ENCODE data around the gene PRKCB. TPM values are rescaled to one million over a fixed set of nuclear protein-coding genes. Genes with fewer than 3 reads are reported as not detected.

PRKCB gene
- total RNA-seq, 1 experiment from 2014 or later = under 0.01 TPM

DNA sequence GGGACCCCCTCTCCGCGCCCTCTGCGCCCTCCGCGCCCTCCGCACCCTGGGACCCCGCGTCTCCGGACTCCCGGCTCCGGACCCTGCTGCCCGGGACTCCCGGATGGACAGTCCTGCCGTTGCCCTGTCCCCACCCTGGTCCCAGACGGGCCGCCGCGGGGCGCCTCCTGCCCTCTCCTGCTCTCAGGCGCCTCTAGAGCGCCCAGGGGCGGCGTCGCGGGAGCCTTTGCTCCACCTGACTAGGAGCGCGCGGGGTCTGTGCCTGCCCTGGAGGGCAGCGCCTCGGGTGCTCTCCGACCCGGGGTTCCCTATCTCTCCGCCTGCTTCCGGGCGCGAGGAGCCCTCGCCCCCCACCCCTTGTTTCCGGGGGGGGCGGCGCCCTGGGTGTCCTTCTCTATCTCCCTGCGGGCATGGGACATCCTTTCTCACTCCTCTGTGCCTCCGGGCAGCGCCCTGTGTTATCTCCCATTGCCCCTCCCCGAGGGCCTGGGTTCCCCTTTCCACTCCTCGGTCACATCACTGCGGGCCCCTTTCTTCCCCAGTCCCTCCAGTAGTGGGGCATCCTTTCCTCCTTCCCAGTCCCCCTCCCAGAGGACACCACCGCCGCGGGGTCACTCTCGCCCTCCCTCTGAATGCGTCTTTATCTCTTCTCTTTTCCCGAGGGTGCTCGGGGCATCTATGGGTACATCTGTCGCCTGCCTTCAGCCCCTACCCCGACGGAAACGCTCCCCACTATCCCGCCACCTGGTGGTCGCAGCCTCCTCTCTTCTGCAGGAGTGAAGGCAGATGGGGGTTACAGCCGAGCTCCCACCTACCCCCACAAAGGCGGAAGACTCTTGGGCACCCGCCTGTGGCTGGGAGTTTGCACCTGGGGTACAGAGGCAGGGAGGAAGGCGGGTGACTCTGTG lies 875 bp downstream of the PRKCB start:
- no peak for DNase-seq (ENCODE audit: low spot score)

DNA sequence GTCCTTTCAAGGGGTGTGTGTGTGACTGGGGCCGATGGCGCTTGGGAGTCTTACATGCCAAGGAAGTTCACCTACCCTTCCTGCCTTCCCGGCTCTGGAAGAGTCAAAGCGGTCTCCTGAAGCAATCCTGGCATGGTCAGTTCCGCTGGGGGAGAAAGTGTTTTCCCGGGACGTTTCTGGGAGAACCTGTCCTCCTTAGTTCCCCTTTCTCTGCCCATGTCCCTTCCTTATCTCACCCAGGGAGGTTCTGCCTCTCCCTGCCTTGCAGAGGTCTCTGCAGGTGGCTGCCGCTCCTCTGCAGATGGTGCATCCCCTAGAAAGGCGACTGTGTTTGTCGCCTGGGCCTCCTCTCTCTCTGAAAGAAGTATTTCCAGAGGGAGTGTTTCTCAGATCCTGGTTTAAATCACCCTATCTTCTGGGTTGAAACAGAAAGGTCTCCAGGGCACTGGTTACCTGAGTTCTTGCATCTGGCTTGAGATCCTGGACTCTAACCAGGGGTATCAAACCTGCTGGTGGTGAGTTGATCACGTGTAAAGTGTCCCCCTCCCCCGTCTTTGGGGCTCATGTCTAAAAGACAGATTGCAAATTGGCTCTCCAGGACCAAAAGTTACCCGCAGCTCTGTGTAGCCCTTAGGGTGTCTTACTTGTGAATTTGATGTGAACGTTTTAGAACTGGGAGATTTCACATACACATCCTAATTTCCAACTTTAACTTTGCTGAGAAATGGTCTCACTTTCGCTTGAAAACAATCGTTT lies 1.9 kb downstream of the PRKCB start:
- no peak for DNase-seq (ENCODE audit: low spot score)

DNA sequence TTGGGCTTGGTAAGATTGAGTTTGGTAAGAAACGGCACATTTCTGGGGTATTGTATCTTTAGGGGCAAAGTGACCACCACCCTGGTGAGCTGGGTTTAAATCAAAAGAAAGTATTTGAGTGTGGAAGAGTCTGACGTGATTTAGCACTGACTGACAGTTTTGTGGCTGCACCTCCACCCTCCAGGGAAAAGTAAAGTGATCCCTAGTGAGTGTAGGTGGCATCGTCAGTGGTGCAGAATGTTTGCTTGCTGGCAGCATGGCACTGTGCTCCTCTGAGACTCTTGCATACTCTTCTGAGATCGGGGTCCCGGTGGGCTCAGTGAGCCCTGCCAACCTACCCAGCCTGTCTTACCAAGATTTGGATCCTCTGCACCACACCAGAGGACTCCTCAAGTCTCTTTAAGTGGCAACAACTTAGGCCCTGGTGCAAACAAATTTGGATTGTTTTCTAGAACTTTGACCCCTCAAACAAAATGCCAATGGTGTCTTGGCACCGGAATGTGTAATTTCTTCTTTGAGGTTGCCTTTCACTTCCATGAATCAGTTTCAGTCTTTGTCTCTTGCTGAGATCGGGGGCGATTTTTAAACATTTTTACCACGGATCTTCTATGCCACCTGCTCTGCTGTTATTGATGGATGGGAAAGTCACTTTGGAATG lies 2.8 kb downstream of the PRKCB start:
- DNase-seq (ENCODE audit: low spot score) = no peak

DNA sequence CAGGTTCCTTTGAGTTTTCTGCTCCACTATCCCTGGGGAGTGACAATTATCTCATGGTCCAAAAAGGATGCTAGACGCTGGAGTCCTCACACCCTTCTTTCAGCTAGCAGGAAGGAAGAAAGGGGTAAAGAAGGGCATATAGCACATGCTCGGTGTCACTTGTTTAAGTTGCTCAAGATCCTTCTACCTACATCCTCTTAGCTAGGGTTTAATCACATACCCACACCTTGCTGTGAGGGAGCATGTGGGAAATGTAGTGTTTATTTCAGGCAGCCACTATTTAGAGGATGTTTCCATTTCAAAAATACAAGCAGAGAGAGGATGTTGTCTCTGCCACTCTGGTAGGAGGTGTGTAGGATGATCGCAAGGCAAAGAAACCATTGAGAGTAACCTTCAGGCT lies 4.5 kb downstream of the PRKCB start:
- DNase-seq (ENCODE audit: low spot score) = no peak

DNA sequence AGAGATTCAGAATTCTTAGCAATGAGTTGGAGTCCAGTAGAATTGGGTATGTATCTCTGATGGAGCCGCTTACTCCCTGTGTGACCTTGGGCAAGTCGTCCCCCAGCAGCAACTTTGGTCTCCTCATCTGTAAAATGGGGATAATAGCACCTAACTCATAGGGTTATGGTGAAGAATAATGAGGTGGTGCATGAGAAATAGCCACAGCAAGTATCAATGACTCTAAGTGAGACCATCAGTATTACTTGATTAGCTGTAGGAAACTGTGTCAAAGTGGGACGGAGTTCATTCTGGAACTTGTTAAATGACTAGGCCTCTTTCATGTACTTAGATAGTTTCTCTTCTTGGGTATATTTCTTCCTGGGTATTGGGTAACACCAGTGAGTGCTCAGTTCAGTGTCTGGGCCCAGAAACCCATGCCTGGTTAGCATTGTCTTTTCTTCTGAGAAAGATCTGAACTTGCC lies 6.4 kb downstream of the PRKCB start:
- no peak for DNase-seq (ENCODE audit: low spot score)

DNA sequence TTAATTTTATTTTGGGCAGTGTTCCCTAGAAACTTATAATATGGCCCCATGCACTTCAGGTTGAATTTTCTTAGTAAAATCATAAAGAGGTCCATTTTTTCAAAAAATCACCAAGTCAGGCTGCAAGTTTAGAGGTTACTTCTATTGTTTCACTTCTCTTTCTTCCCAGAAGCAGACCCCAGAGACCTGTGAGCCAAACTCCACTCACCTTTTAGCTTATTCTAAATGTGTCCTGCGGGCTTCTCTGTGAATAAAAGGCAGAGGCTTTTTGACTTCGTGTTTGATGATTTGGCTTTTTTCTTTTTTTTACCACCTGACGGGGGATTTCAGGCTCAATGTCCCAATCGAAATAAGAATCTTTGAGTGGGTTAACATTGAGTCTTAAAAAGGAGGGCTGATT lies 7.4 kb downstream of the PRKCB start:
- DNase-seq (ENCODE audit: low spot score) = no peak

DNA sequence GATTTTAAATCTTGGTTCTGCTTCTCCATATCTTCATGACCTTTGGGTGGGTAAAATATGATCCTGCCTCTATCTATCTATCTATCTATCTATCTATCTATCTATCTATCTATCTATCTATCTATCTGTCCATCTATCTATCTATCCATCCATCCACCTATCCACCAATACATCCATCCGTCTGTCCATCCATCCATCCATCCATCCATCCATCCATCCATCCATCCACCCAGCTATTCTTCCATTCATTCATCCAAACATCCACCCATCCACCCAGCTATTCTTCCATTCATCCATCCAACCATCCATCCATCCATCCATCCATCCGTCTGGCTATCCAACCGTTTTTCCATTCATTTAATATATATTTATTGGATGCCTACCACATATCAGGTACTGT lies 11.5 kb downstream of the PRKCB start:
- no peak for DNase-seq (ENCODE audit: low spot score)

DNA sequence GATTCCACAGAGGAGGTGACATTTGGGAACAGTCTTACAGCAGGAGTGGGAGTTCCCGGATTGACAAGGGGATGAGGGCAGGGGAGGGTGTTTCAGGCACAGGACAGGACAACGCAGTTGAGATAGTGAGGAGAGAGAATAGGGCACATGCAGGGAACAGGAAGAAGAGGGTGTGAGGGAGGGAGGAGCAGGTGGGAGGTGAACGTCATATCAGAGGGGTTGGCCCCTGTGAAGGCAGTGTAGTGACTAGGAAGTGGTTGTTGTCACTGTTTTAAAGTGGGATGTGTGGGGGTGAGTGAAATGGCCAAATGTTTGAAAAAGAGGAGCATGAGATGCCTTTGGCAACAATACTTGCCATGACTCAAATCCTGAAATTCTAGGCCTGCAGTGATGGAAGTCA lies 12.2 kb downstream of the PRKCB start:
- DNase-seq (ENCODE audit: low spot score) = no peak

DNA sequence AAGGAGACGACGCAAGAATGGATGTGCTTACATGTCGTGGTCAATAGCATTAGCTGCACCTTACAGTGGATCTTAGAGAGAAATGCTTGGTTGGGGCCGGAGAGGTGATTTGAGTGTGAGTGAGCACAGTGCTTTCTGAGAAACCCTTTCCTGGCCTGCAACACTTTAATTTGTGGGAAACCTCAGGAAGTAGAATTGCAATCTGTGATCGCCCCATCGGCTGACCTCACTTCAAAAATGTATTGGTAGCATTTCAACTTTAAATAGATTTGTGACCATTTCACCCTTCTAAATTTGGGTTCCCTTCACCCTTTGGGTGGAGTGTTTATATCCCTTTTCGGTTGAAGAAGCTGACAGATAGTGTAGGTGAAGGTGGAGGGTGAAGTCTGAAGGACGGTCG lies 13.2 kb downstream of the PRKCB start:
- DNase-seq (ENCODE audit: low spot score) = no peak

DNA sequence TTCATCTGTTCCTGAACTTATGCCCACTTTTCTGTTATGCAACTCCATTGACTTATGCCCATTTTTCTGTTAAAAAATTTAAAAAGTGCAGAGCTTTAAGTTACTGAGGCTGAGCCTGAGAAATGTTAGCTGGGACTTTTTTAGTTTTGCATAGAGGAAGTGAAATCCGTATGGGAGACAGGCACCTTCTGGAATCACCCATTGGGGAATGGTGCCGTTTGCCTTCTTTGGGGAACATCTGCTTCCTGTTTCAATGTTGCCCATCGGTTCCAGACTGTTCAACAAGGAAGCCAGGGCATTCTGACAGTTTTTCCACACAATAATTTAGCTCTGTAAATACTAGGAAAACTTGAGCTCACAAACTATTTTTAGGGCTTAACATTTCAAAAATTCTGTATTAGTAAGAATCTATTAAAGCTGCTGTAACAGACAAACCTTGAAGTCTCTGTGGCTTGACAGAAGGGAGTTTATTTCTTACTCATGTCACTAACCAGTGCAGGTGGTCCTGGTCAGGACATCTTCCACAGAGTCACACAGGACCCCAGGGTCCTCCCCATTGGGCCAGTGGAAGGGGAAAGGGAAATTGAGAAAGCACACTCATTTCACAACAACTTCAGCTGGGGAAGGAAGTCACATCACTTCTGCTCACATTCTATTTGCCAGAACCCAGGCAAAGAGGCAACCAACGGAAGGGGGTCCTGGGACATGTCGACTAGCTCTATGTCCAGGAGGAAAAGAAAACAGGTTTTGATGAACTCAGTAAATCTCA lies 17.2 kb downstream of the PRKCB start:
- no peak for DNase-seq (ENCODE audit: low spot score)

DNA sequence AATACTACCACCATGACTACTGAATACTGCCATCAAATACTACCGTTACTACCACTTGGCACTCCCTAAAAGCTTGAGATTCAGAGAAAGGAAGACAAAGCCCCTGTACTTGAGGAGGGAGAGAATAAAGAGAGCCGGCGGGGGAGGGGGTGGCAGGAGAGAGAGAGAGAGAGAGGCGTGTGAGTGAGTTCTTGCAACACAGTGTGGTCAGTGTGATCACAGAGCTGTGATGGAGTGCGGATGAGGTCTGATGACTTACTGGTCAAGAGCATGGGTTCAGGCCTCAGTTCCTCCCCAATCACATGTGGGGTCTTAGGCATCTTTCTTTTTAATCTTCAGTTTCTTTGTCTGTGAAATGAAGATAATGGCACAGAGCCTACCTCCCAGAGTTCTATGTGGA lies 19.2 kb downstream of the PRKCB start:
- no peak for DNase-seq (ENCODE audit: low spot score)

DNA sequence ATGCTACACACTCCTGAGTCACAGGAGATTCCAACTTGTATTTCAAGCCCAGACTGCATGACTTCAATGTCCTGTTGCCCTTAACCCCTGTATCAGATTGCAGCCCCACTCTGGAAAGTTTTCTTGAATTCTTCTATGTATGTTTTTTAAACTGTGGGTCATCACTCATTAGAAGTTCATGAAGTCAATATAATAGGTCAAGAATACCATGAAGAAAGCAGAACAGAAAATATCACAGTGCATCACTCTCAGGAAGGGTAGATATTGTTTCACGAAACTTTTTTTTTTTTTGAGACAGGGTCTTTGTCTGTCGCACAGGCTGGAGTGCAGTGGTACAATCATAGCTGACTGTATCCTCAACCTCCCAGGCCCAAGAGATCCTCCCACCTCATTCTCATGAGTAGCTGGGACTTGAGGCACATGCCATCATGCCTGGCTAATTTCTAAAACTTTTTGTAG lies 20.5 kb downstream of the PRKCB start:
- DNase-seq (ENCODE audit: low spot score) = no peak

DNA sequence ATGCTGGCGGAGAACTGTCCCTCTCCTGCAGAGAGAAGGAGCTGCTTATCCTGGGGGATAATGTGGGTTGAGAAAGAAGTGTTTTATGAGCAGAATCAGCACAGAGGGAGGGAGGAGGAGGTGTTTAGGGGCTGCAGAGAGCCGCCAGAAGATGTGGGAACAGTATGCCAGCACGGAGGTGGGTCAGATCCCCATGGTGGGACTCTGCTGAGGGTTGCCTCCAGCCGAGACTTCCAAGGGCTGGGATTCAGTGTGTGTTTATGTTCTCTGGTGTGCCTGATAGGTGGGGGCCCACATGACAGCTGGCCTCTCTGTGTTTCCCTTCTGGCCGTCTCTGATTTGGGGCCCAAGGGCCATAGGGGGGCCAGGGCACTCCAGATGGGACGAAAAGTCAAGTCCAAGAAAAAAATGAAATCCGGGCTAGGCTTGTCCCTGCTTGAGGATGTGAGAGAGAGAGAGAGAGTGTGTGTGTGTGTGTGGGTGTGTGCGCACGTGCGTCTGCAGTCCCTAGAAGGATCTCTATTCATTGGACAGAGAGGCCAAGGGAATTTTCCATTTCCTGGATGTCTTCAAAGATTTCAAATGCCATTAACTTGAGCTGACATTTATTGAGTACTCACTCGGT lies 21.6 kb downstream of the PRKCB start:
- no peak for DNase-seq (ENCODE audit: low spot score)

DNA sequence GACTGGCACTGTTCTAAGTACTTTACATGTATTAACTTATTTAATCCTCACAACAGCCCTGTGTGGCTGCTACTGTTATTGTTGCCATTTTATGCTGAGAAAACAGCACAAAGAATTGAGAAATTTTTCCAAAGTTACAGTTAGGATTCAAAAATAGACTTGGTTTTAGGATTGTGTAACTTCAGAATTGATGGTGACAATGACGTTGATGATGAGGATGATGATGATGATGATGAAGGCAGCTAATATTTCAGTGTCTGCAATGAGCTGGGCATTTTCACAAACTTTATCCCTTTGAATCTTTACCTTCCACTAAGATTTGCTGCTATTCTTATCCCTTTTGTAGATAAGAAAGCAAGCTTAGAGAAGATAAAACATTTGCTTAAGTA lies 22.1 kb downstream of the PRKCB start:
- no peak for DNase-seq (ENCODE audit: low spot score)

DNA sequence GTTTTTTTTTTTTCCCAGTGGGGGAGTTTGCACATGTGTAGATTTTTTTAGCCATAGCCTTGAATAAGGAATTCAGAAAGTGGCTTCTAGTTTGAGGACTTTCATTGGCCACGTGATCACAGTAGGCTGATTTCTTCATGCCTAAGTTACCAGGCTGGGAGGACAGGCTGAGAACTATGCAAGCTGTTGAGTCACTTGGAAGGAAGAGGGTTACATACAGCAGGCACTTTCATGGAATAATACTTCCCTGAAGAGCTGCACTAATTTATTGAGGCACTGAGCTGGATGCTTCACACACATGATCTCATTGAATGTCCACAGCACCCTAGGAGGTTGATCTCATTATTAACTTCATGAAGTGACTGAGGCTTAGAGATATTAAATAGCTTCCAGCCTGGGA lies 22.8 kb downstream of the PRKCB start:
- no peak for DNase-seq (ENCODE audit: low spot score)

DNA sequence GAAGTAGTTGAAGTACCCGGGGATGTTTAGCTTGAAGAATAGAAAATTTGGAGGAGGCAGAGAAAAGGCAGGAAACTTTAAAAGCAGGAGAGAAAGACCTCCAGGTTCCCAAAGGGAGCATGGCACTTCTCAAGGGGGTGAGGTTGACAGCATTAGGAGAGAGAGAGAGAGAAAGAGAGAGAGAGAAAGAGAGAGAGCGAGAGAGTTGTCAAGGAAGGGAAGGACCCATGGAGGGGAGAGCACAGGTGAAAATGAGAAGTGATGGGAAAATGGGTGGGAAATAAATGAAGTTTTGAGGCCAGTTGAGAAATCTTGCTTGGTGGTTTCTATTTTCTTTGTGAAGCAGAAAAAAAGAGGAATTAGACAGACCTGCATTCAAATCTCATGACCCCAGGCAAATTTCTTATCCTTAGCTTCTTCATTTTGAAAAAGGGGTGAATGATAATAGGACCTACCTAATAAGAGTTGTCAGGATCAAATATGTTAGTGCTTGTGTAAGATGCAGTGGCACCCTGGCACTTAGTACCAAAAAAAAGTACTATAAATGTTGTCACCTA lies 24.0 kb downstream of the PRKCB start:
- DNase-seq (ENCODE audit: low spot score) = no peak

DNA sequence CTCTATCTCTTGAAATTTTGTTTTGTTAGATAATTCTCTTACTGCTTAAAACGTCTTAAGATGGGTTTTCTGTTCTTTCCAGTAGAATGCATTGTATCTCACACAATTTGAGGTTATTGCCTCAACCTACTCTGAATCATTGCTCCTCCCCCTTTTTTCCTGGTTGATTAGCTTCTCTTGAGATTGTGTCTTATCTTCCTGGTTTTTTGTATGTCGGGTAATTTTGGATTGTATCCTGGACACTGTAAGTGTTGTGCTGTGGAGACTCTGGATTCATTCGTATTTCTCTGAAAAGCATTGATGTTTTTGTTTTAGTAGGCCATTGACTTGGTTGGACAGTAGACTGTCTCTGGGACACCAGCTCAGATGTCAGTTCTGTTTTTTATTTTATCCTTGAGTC lies 26.1 kb downstream of the PRKCB start:
- DNase-seq (ENCODE audit: low spot score) = no peak

DNA sequence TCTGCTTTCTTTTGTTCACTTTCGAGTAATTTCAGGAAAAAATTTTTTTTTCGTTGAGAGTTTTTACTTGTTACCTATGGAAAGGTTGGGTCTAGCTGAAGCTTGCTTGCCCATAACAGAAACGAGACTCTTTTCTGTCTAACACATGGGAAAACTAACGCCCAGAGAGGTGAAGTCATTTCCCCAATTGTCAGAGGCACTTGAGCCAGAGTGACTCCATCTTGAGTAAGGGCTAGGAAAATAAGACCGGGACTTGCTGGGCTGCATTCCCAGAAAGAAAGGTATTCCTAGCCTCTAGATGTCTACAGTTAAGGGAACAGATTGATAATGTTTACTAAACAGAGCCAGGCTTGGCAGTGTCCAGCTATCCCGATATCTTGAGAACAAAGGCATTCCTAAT lies 26.8 kb downstream of the PRKCB start:
- no peak for DNase-seq (ENCODE audit: low spot score)

DNA sequence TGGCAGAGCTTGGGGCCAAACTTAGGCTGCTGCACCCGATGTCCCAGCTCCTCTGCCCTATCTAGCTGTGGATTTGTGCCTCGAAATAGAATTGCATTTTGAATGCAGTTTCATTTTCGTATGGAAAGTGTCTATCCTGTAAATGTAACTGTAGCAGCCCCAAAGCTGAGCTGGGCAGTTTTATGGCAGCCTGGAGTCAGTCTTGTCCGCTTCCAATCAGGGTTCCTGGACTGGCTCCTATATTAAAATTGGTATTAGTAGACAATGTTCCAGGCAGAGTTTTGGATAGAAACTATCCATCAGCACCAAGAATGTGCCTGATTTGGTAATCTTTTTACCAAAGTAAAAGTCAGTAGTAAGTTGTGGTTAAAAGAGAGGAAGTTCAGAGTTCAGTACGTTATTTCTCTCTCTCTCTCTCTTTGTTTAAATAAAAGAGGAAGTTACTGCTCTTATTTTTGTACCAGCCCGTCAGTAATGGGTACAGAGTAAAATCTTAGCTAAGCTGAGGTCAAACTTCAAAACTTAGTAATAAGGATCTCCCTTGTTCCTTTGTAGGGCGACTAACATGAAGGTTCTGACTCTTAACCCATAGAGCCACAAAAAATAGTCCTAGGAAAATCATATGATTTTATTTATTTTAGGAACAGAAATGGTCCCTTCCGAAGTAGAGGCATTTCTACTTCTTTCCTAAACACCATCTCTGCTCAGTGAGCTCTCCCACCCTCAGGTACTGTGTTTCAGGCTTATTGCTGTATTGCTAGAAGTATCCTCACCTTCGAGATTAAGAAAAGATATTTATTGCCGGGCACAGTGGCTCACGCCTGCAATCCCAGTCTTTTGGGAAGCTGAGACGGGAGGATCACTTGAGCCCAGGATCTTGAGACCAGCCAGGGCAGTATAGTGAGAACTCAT lies 28.0 kb downstream of the PRKCB start:
- DNase-seq (ENCODE audit: low spot score) = no peak

DNA sequence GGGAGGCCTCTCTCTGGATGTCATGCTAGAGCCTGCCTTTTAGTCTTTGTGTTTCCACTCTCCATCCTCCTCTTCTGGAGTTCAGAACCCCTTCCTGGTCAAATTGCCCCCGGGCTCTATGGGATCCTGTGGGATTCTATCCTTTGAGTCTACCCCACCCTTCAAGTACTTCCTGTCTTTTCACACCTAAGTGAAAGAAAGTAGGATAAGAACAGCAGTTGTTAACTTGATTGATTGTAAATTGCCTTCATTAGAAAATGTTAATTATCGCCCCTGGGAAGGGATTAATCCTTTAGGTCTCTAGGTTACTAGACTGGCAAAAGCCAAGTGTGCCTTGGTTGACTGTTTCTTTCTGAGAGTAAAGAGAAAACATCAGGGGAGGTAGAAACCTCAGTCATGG lies 30.1 kb downstream of the PRKCB start:
- DNase-seq (ENCODE audit: low spot score) = no peak
